Measurements from ENCODE around the gene ZFAND3. TPM values are rescaled to one million over a fixed set of nuclear protein-coding genes. Genes with fewer than 3 reads are reported as not detected.

Gene ZFAND3
- total and polyA plus RNA-seq, 2 of the 4 experiments (the other 2 are of a cell fraction), result 10.9 to 26.7 TPM

DNA sequence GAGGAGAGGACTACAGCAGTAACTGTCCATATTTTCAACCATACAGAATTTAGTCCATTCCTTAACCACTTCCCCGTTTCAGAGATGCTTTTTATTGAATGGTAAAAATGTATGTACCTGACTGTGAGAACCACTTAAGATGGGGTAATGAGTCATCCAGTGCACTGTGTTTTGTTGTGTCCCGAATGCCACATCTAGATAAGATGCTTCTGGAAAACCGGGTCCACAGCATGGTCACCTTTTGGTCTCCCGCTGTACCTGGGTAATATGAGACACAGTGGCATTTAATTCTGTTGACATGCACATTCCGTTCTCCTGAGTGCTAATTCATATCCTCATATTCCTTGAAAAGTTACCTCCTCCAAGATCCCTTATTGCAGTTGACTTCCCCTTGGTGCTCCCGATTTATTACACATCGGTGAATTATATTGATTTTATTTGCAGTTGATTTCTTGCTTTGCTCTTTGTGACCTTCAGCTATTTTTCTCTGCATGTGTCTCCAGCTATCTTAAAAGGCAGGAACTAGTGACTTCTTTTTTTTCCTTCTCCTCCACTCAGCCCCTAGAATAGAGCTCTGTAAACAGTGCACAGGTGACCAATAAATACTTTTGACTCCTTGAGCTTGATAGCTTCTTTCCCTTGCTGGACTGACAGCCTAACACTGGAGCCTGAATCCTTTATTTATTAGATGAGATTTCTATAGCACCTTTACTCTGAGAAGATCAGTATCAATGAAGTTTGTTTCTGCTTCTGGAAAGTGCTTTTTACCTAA is 314.6 kb downstream of the ZFAND3 start:
- TF ChIP-seq MAFK (IDR thresholded peaks at IDR 0.05; ENCODE audit: low read depth, low read length), result no peak
- TF ChIP-seq FOS (IDR thresholded peaks at IDR 0.05; ENCODE audit: low read depth, low read length), result no peak
- TF ChIP-seq RCOR1 (IDR thresholded peaks at IDR 0.05; ENCODE audit: insufficient replicate concordance, low read length), result no peak
- TF ChIP-seq SMC3 (IDR thresholded peaks at IDR 0.05; ENCODE audit: low read depth, low read length), result no peak
- no peak for TF ChIP-seq RFX5 (IDR thresholded peaks at IDR 0.05; ENCODE audit: low read depth, low read length)
- TF ChIP-seq MAZ (IDR thresholded peaks at IDR 0.05; ENCODE audit: borderline replicate concordance, low read depth, low read length), result no peak
- no peak for TF ChIP-seq ELK1 (IDR thresholded peaks at IDR 0.05; ENCODE audit: borderline replicate concordance, low read depth, low read length)
- TF ChIP-seq USF2 (IDR thresholded peaks at IDR 0.05; ENCODE audit: low read depth, low read length), result no peak
- TF ChIP-seq, protein P1, sequence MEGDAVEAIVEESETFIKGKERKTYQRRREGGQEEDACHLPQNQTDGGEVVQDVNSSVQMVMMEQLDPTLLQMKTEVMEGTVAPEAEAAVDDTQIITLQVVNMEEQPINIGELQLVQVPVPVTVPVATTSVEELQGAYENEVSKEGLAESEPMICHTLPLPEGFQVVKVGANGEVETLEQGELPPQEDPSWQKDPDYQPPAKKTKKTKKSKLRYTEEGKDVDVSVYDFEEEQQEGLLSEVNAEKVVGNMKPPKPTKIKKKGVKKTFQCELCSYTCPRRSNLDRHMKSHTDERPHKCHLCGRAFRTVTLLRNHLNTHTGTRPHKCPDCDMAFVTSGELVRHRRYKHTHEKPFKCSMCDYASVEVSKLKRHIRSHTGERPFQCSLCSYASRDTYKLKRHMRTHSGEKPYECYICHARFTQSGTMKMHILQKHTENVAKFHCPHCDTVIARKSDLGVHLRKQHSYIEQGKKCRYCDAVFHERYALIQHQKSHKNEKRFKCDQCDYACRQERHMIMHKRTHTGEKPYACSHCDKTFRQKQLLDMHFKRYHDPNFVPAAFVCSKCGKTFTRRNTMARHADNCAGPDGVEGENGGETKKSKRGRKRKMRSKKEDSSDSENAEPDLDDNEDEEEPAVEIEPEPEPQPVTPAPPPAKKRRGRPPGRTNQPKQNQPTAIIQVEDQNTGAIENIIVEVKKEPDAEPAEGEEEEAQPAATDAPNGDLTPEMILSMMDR (conservative IDR thresholded peaks at IDR 0.05; ENCODE audit: low read depth, low read length), result no peak
- TF ChIP-seq BHLHE40 (IDR thresholded peaks at IDR 0.05; ENCODE audit: low read depth, low read length), result no peak
- no peak for TF ChIP-seq RAD21 (IDR thresholded peaks at IDR 0.05; ENCODE audit: low read length)
- TF ChIP-seq CEBPB (IDR thresholded peaks at IDR 0.05; ENCODE audit: low read depth, low read length), result no peak
- no peak for TF ChIP-seq POLR2A (IDR thresholded peaks at IDR 0.05; ENCODE audit: low read depth, low read length)
- no peak for TF ChIP-seq MXI1 (IDR thresholded peaks at IDR 0.05; ENCODE audit: borderline replicate concordance, low read depth, low read length)
- TF ChIP-seq CHD1 (IDR thresholded peaks at IDR 0.05; ENCODE audit: low read depth, low read length), result no peak
- TF ChIP-seq NFE2L2 (IDR thresholded peaks at IDR 0.05; ENCODE audit: low read depth, low read length), result no peak
- no peak overlapping the region for H3K9ac ChIP-seq (ENCODE audit: low read depth, low read length)
- no peak overlapping the region for H3K18ac ChIP-seq (ENCODE audit: low read depth, low read length)
- no peak overlapping the region for H3K23ac ChIP-seq (ENCODE audit: low read depth, low read length)
- H3K9me1 ChIP-seq (ENCODE audit: insufficient read depth, low read length), result peaks cover 42% of the 10 kb centered on the region
- no peak overlapping the region for H4K91ac ChIP-seq (ENCODE audit: insufficient read depth, low read depth, low read length)
- no peak overlapping the region for H2BK15ac ChIP-seq (ENCODE audit: low read depth, low read length)
- POLR2A ChIA-PET (ENCODE audit: unreplicated experiment), result no interaction called here
- H3K14ac ChIP-seq (replicated peaks; ENCODE audit: low read depth, low read length), result no peak overlapping the region
- CTCF ChIA-PET, result no interaction called here
- H3K9me3 ChIP-seq (ENCODE audit: control insufficient read depth, insufficient read depth, low read length), result no peaks in the 10 kb centered on the region
- ATAC-seq (ENCODE audit: low read depth) (no peak), DNase-seq (no peak)
- WGBS, 2 experiments (ENCODE audit: extremely low coverage in 2 of 2, insufficient read length in 1 of 2), result 100% methylated on average over 1 of the region's 7 CpGs; no CpG with 5 or more reads in 1 of the 2 experiments
- no peak overlapping the region for H2BK20ac ChIP-seq (ENCODE audit: low read depth, low read length)
- no peak overlapping the region for H3K56ac ChIP-seq (ENCODE audit: extremely low read depth, insufficient read depth, low read length)
- H4K20me1 ChIP-seq (ENCODE audit: insufficient read depth, low read length), result peaks cover 55% of the 10 kb centered on the region
- peaks cover 9% of the 10 kb centered on the region for H3K4me1 ChIP-seq (ENCODE audit: control insufficient read depth, insufficient read depth, low read length)
- H3K27me3 ChIP-seq (ENCODE audit: control insufficient read depth, insufficient read depth, low read length), result no peaks in the 10 kb centered on the region
- no peak overlapping the region for H2BK5ac ChIP-seq (ENCODE audit: low read depth, low read length, poor library complexity, severe bottlenecking)
- peaks cover 3% of the 10 kb centered on the region; the same call in 1 of the 2 replicates for H3K36me3 ChIP-seq (ENCODE audit: control insufficient read depth, insufficient read depth, low read length)
- H3K4ac ChIP-seq (ENCODE audit: low read depth, low read length), result no peak overlapping the region
- no peak overlapping the region for H3K4me3 ChIP-seq (ENCODE audit: insufficient read depth, low read depth, low read length)
- no peak overlapping the region for H2BK120ac ChIP-seq (ENCODE audit: low read depth, low read length)
- H3K79me1 ChIP-seq (ENCODE audit: low read depth in 1 of 2, low read length in 2 of 2), result peaks cover 42 to 75% of the 10 kb centered on the region in 2 experiments
- no peak overlapping the region for H2AK5ac ChIP-seq (ENCODE audit: low read depth, low read length)
- H2AFZ ChIP-seq (replicated peaks; ENCODE audit: low read length, poor library complexity), result no peak overlapping the region
- BruUV-seq (replicated peaks), result no TSS peak
- intact Hi-C loops (cut with micrococcal nuclease), result no loop called here
- no peak overlapping the region for H3K4me2 ChIP-seq (ENCODE audit: low read depth, low read length)
- no peak overlapping the region for H4K8ac ChIP-seq (ENCODE audit: low read depth in 2 of 2, low read length in 2 of 2)
- no peak overlapping the region for H3K27ac ChIP-seq (ENCODE audit: insufficient read depth, low read length)
- in situ Hi-C loops (cut with MboI; ENCODE audit: low sequenced_read_pairs), result no loop called here
- no peak overlapping the region for H2AK9ac ChIP-seq (replicated peaks; ENCODE audit: low read depth, low read length, poor library complexity)
- dilution Hi-C loops (cut with HindIII; ENCODE audit: low sequenced_read_pairs, unreplicated experiment), result no loop called here
- H4K5ac ChIP-seq (ENCODE audit: low read depth, low read length), result no peak overlapping the region

Data from IMR-90 (cell line).